Epithelial cell of proximal tubule (primary cell): ENCODE measurements around the gene CORO7. TPM values are rescaled to one million over a fixed set of nuclear protein-coding genes. Genes with fewer than 3 reads are reported as not detected.
A peak's percentile ranks its signal among the peaks of the same experiment; 100 is the strongest.

Experiments
- DNase-seq: peaks from one replicate; pipeline ENCODE4 v3.0.0-alpha.2; 2011; ENCODE audit warnings: low read depth
- H3K4me3 ChIP-seq: 2 replicates; pipeline ENCODE4 v1.5.1; 2011; ENCODE audit warnings: low read depth, mild to moderate bottlenecking, low read length
- CTCF ChIP-seq: conservative IDR thresholded peaks from 2 replicates; pipeline ENCODE4 v1.5.1; 2012; ENCODE audit warnings: low read depth, mild to moderate bottlenecking, low read length
- total RNA-seq: library from RNA; depleted of rRNA; stranded (reverse); fragments of >200 nt; gene quantifications from 2 replicates; pipeline ENCODE4 v1.2.3, GENCODE V29; 2015

The CORO7 gene
- total RNA-seq, 1 donor from 2014 or later: 101 TPM

GRCh38 chr16:4361944-4362311, 54.5 kb downstream of the CORO7 start:
- H3K4me3 ChIP-seq: no peak overlapping the region
- no peak for DNase-seq
- no peak for TF ChIP-seq CTCF

GRCh38 chr16:4361033-4361943, 55.1 kb downstream of the CORO7 start:
- no peak for DNase-seq
- H3K4me3 ChIP-seq: no peak overlapping the region
- TF ChIP-seq CTCF: no peak

GRCh38 chr16:4360538-4361021, 55.8 kb downstream of the CORO7 start:
- no peak for DNase-seq
- TF ChIP-seq CTCF: no peak
- no peak overlapping the region for H3K4me3 ChIP-seq

- DNase-seq: no peak
- TF ChIP-seq CTCF: no peak
- no peak overlapping the region for H3K4me3 ChIP-seq
Observed at GRCh38 chr16:4359914-4360313, 56.5 kb downstream of the CORO7 start.

GRCh38 chr16:4358831-4359561, 57.4 kb downstream of the CORO7 start:
- no peak overlapping the region for H3K4me3 ChIP-seq
- no peak for DNase-seq
- TF ChIP-seq CTCF: peak; percentile 90

- no peak for DNase-seq
- H3K4me3 ChIP-seq: no peak overlapping the region
- TF ChIP-seq CTCF: no peak
Observed at GRCh38 chr16:4358236-4358635, 58.2 kb downstream of the CORO7 start.
